H1 (cell line): ENCODE results near the gene HM13. TPM values are rescaled to one million over a fixed set of nuclear protein-coding genes. Genes with fewer than 3 reads are reported as not detected.

Experiments used
- CTCF ChIA-PET: fragments of 300-600 bp; sonication (Branson Sonifier 250); formaldehyde crosslinking; loops from one replicate; lab custom pipeline; 2021; ENCODE audit not compliant: partially characterized antibody; lab: Charles Lee
- POLR2A ChIA-PET: fragments of 300-600 bp; sonication (Branson Sonifier 250); formaldehyde crosslinking; loops from one replicate; lab custom pipeline; 2021; ENCODE audit warnings: inconsistent platforms; ENCODE audit not compliant: partially characterized antibody; lab: Charles Lee
- DNase-seq, 2 experiments: peaks; one replicate each; pipeline versions ENCODE4 v3.0.0 to v3.0.0-alpha.2; 2010 to 2022; ENCODE audit warnings: low spot score in 2 of 2, low read depth in 1 of 2, mixed read lengths in 1 of 2
- FAIRE-seq: peaks from 2 replicates; lab custom pipeline; 2011; peaks lifted over from hg19 to GRCh38; lab: Jason Lieb, UNC
- H2AFZ ChIP-seq: 2 replicates; pipeline ENCODE4 v1.8.1; 2012; ENCODE audit warnings: low read length, inconsistent platforms
- H2AK5ac ChIP-seq: 2 replicates; pipeline ENCODE4 v1.6.1; 2013; ENCODE audit warnings: low read depth, low read length
- H2BK120ac ChIP-seq: replicated peaks from 2 replicates; pipeline ENCODE3; 2013; ENCODE audit warnings: low read depth, low read length, inconsistent platforms
- H2BK12ac ChIP-seq: 2 replicates; pipeline ENCODE4 v1.6.1; 2013; ENCODE audit warnings: low read depth, low read length
- H2BK15ac ChIP-seq: 2 replicates; pipeline ENCODE4 v1.6.1; 2013; ENCODE audit warnings: low read length
- H2BK20ac ChIP-seq: 2 replicates; pipeline ENCODE4 v1.6.1; 2013; ENCODE audit warnings: low read length
- H2BK5ac ChIP-seq: 2 replicates; pipeline ENCODE4 v1.6.1; 2013; ENCODE audit warnings: low read depth, low read length
- H3K14ac ChIP-seq: 2 replicates; pipeline ENCODE4 v1.6.1; 2013; ENCODE audit warnings: inconsistent platforms; ENCODE audit not compliant: insufficient read length
- H3K18ac ChIP-seq: 2 replicates; pipeline ENCODE4 v1.6.1; 2013; ENCODE audit warnings: low read length; ENCODE audit errors: extremely low read depth
- H3K23ac ChIP-seq: 2 replicates; pipeline ENCODE4 v1.6.1; 2013; ENCODE audit warnings: inconsistent platforms; ENCODE audit not compliant: insufficient read length
- H3K23me2 ChIP-seq: 2 replicates; pipeline ENCODE4 v1.6.1; 2013; ENCODE audit warnings: low read depth, low read length
- H3K27ac ChIP-seq: 2 replicates; pipeline ENCODE4 v1.6.1; 2011; ENCODE audit warnings: low read depth, low read length, inconsistent platforms
- H3K27me3 ChIP-seq, 4 experiments: replicated peaks in 1 of 4; 1 replicate in 1 of 4; 2 replicates in 3 of 4; pipeline versions ENCODE4 v1.6.1 to v1.8.1; 2011 to 2013; ENCODE audit warnings: low read length in 3 of 4, mild to moderate bottlenecking in 3 of 4, inconsistent platforms in 2 of 4, mixed read lengths in 2 of 4, moderate library complexity in 1 of 4; ENCODE audit not compliant: control insufficient read depth in 3 of 4, insufficient read depth in 3 of 4; ENCODE audit errors: extremely low read depth in 1 of 4
- H3K36me3 ChIP-seq, 4 experiments: 2 replicates each; pipeline versions ENCODE4 v1.6.1 to v1.8.1; 2011 to 2013; ENCODE audit warnings: mild to moderate bottlenecking in 4 of 4, low read length in 3 of 4, moderate library complexity in 2 of 4, control low read depth in 1 of 4, inconsistent platforms in 1 of 4; ENCODE audit not compliant: insufficient read depth in 4 of 4, control insufficient read depth in 2 of 4
- H3K4ac ChIP-seq: replicated peaks from 2 replicates; pipeline ENCODE3; 2013; ENCODE audit warnings: low read length, low read depth, mixed read lengths, inconsistent platforms; ENCODE audit not compliant: insufficient read length
- H3K4me1 ChIP-seq, 4 experiments: replicated peaks in 1 of 4; 1 replicate in 1 of 4; 2 replicates in 3 of 4; pipeline versions ENCODE4 v1.6.1 to v1.8.1; 2011 to 2013; ENCODE audit warnings: low read length in 3 of 4, inconsistent platforms in 2 of 4, mixed read lengths in 1 of 4; ENCODE audit not compliant: insufficient read depth in 4 of 4, control insufficient read depth in 3 of 4
- H3K4me2 ChIP-seq, 2 experiments: 2 replicates each; pipeline versions ENCODE4 v1.6.1 to v1.8.1; 2011 to 2013; ENCODE audit warnings: low read depth in 2 of 2, low read length in 2 of 2, control low read depth in 1 of 2, inconsistent platforms in 1 of 2, mild to moderate bottlenecking in 1 of 2; ENCODE audit not compliant: insufficient read depth in 1 of 2
- H3K4me3 ChIP-seq, 4 experiments: fragments of 200-600, 300-600 bp in 1 of 4; sonication (generic), shearing (Covaris generic), sonication (Bioruptor Twin) in 1 of 4; 2 replicates each; pipeline versions ENCODE4 v1.5.1 to v1.8.1; 2011 to 2016; ENCODE audit warnings: low read length in 4 of 4, low read depth in 3 of 4, control low read depth in 2 of 4, inconsistent platforms in 2 of 4, mild to moderate bottlenecking in 2 of 4, mixed read lengths in 1 of 4, moderate library complexity in 1 of 4; ENCODE audit not compliant: insufficient read depth in 2 of 4; ENCODE audit errors: extremely low read depth in 1 of 4
- H3K56ac ChIP-seq: replicated peaks from 2 replicates; pipeline ENCODE3; 2013; ENCODE audit warnings: low read depth, mild to moderate bottlenecking, mixed read lengths, low read length, inconsistent platforms; ENCODE audit not compliant: insufficient read length
- H3K79me1 ChIP-seq: 2 replicates; pipeline ENCODE4 v1.6.1; 2013; ENCODE audit warnings: low read depth, low read length, control low read depth
- H3K79me2 ChIP-seq, 2 experiments: 2 replicates each; pipeline versions ENCODE4 v1.6.1 to v1.8.1; 2012 to 2013; ENCODE audit warnings: low read length in 2 of 2, mild to moderate bottlenecking in 2 of 2, inconsistent platforms in 1 of 2; ENCODE audit not compliant: insufficient read depth in 2 of 2, control insufficient read depth in 1 of 2
- H3K9ac ChIP-seq, 4 experiments: replicated peaks in 1 of 4; 1 replicate in 1 of 4; 2 replicates in 3 of 4; pipeline versions ENCODE4 v1.6.1 to v1.8.1; 2011 to 2013; ENCODE audit warnings: low read depth in 3 of 4, low read length in 3 of 4, control low read depth in 2 of 4, mild to moderate bottlenecking in 2 of 4, moderate library complexity in 2 of 4, inconsistent platforms in 1 of 4; ENCODE audit errors: extremely low read depth in 1 of 4
- H3K9me3 ChIP-seq, 2 experiments: 2 replicates each; pipeline versions ENCODE4 v1.6.1 to v1.8.1; 2012 to 2013; ENCODE audit warnings: mild to moderate bottlenecking in 2 of 2, moderate library complexity in 2 of 2, control low read depth in 1 of 2, inconsistent platforms in 1 of 2, low read depth in 1 of 2, low read length in 1 of 2, mixed read lengths in 1 of 2; ENCODE audit not compliant: insufficient read depth in 2 of 2
- H4K20me1 ChIP-seq, 2 experiments: replicated peaks in 1 of 2; 2 replicates each; pipeline versions ENCODE3 to v1.8.1; 2011 to 2013; ENCODE audit warnings: inconsistent platforms in 2 of 2, low read length in 2 of 2, mild to moderate bottlenecking in 1 of 2; ENCODE audit not compliant: insufficient read depth in 2 of 2, control insufficient read depth in 1 of 2
- H4K5ac ChIP-seq: 2 replicates; pipeline ENCODE4 v1.6.1; 2013; ENCODE audit warnings: low read length, low read depth, mixed read lengths, inconsistent platforms; ENCODE audit not compliant: insufficient read length
- H4K8ac ChIP-seq: 2 replicates; pipeline ENCODE4 v1.8.0; 2013; ENCODE audit warnings: mild to moderate bottlenecking, moderate library complexity, low read length, inconsistent platforms; ENCODE audit not compliant: insufficient read depth; ENCODE audit errors: extremely low read depth
- H4K91ac ChIP-seq: replicated peaks from 2 replicates; pipeline ENCODE3; 2013; ENCODE audit warnings: low read length, mixed read lengths, inconsistent platforms; ENCODE audit not compliant: insufficient read length
- JUN ChIP-seq: IDR thresholded peaks from 2 replicates; pipeline ENCODE4 v1.6.1; 2011; ENCODE audit warnings: low read depth, mild to moderate bottlenecking, improper control_type of control experiment, low read length
- JUND ChIP-seq: IDR thresholded peaks from 2 replicates; pipeline ENCODE4 v1.6.1; 2011; ENCODE audit warnings: mild to moderate bottlenecking, improper control_type of control experiment, low read length
- RBBP5 ChIP-seq: IDR thresholded peaks from 2 replicates; pipeline ENCODE4 v1.7.1; 2012; ENCODE audit warnings: low read depth, mild to moderate bottlenecking, inconsistent platforms, low read length, moderate library complexity, borderline replicate concordance
- SRF ChIP-seq: IDR thresholded peaks from 2 replicates; pipeline ENCODE4 v1.6.1; 2011; ENCODE audit warnings: mild to moderate bottlenecking, low read depth, low read length, moderate library complexity
- SUZ12 ChIP-seq: fragments of 200-600 bp; sonication (generic); IDR thresholded peaks from 2 replicates; pipeline ENCODE4 v1.6.1; 2012; ENCODE audit warnings: mild to moderate bottlenecking, inconsistent platforms, low read length, moderate library complexity, mixed read lengths
- WGBS, 2 experiments: shearing (Covaris generic) in 1 of 2; methylation state at CpG; one replicate each; pipeline versions ENCODE4 v1.1.6 to v1.1.7; 2013 to 2015; ENCODE audit warnings: low lambda C conversion rate in 2 of 2, mixed read lengths in 2 of 2, inconsistent platforms in 1 of 2, low coverage in 1 of 2, missing lambda C conversion rate in 1 of 2; ENCODE audit not compliant: insufficient replicate concordance in 2 of 2, insufficient coverage in 1 of 2, insufficient read length in 1 of 2; ENCODE audit errors: extremely low coverage in 1 of 2, missing lambda C conversion rate in 1 of 2; 5-methylcytosine and 5-hydroxymethylcytosine counted together
- polyA plus RNA-seq, 7 experiments: library from polyadenylated mRNA; depleted of rRNA in 3 of 7; stranded (reverse) in 5 of 7; unstranded in 2 of 7; fragments of >200 nt in 5 of 7; fragments of 200-250 nt in 2 of 7; gene quantifications; 1 replicate in 5 of 7; 2 replicates in 1 of 7; 4 replicates in 1 of 7; pipeline versions ENCODE4 v1.2.1 to v1.2.3, GENCODE V29; 2011 to 2013; ENCODE audit warnings: missing spikeins in 2 of 7, mixed read lengths in 2 of 7
- total RNA-seq: library from RNA; stranded (reverse); fragmentation: NEBNext Ultra II Directional; extraction: Animal tissue kit (Norgen Biotek cat#: 25700); gene quantifications from 2 replicates; pipeline ENCODE4 v1.2.1, GENCODE V29; 2021

HM13 gene
- total and polyA plus RNA-seq, 2 of the 8 experiments (the other 6 are each of a cell fraction or from before 2014, with no cell fraction given) = 118 to 183 TPM

DNA sequence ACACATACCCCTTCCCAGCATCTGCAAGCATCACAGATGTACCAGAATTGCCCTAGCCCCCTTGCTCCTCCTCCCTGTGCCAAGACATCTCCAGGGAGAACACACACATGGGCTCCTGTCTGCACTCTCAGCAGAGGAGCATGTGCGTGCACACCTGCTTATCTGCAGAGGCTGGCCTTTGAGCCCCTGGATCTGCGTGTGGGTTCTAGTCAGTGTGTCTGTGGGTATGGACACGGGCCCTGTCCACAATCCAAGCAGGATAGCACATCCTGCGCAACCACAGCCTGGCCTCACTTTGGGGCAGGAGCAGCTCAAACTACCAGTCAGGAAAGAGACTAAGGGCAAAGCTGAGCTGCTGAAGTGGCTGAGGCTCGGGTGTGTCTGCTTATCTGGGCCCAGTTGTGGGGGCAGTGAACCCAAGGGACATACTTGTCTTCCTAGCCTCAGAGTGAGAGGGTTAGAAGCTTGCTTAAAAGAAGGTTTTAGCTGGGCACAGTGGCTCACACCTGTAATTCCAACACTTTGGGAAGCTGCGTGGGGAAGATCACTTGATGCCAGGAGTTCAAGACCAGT lies 41.0 kb downstream of the HM13 start:
- FAIRE-seq (no peak), DNase-seq (no peak)
- ChIA-PET CTCF (interaction anchor here (0.5 to 30.5 kb wide), 8 partner anchors 7 to 1745 kb away, joined by 3 to 1559 read pairs (median 22); partner anchors contain the start of genes ID1 and TPX2), POLR2A (interaction anchor here (0.6 to 1.1 kb wide), 2 partner anchors 18 to 271 kb away, joined by 4 read pairs; no protein-coding TSS in a partner anchor)
- Histone ChIP-seq H3K36me3 (peaks cover 26 to 39% (median 36%) of the 10 kb centered on the region in 4 experiments), H3K79me2 (no peaks in the 10 kb centered on the region), H2BK12ac (no peak overlapping the region), H3K79me1 (no peaks in the 10 kb centered on the region), H3K18ac (no peak overlapping the region), H3K27me3 (no peaks in the 10 kb centered on the region), H2BK120ac (no peak overlapping the region), H3K4me2 (no peak overlapping the region), H4K91ac (no peak overlapping the region), H2BK5ac (no peak overlapping the region; the same call in 1 of the 2 replicates), H3K14ac (no peak overlapping the region), H3K23ac (no peak overlapping the region), H2BK20ac (no peak overlapping the region), H3K9me3 (no peaks in the 10 kb centered on the region), H3K27ac (no peak overlapping the region), H2AK5ac (no peak overlapping the region), H4K20me1 (peaks cover 0 to 5% of the 10 kb centered on the region in 2 experiments), H3K9ac (no peak overlapping the region), H2AFZ (no peak overlapping the region), H3K4me3 (no peak overlapping the region), H3K56ac (no peak overlapping the region), H3K23me2 (no peaks in the 10 kb centered on the region), H2BK15ac (no peak overlapping the region), H3K4me1 (peaks cover 0 to 3% (median 0%) of the 10 kb centered on the region in 4 experiments; a peak in 1 of 7 replicates), H3K4ac (no peak overlapping the region), H4K8ac (no peak overlapping the region), H4K5ac (no peak overlapping the region)
- TF ChIP-seq SUZ12 (no peak), JUND (no peak), JUN (no peak), RBBP5 (no peak), SRF (no peak)
- WGBS, 2 experiments = 75% methylated on average over 6 of the region's 6 CpGs; no CpG with 5 or more reads in 1 of the 2 experiments
